Esophagus (tissue), 2 donors: ENCODE measurements around the gene SOX1. TPM values are rescaled to one million over a fixed set of nuclear protein-coding genes. Genes with fewer than 3 reads are reported as not detected.

Experiments
- H3K27ac ChIP-seq, 2 donors: one replicate each; pipeline ENCODE4 v1.5.1; 2013; ENCODE audit warnings: low read depth in 2 of 2, mild to moderate bottlenecking in 2 of 2, inconsistent platforms in 1 of 2, low read length in 1 of 2, moderate library complexity in 1 of 2
- H3K27me3 ChIP-seq, 2 donors: one replicate each; pipeline ENCODE4 v1.6.1; 2013; ENCODE audit warnings: low read length in 2 of 2, control low read depth in 1 of 2, mild to moderate bottlenecking in 1 of 2; ENCODE audit not compliant: insufficient read depth in 2 of 2, control insufficient read depth in 1 of 2
- H3K36me3 ChIP-seq, 2 donors: one replicate each; pipeline ENCODE4 v1.6.1; 2013; ENCODE audit warnings: low read length in 1 of 2; ENCODE audit not compliant: control insufficient read depth in 2 of 2, insufficient read depth in 2 of 2
- H3K4me1 ChIP-seq, 2 donors: one replicate each; pipeline ENCODE4 v1.6.1; 2013; ENCODE audit warnings: low read length in 1 of 2; ENCODE audit not compliant: control insufficient read depth in 2 of 2, insufficient read depth in 2 of 2
- H3K4me3 ChIP-seq, 2 donors: one replicate each; pipeline ENCODE4 v1.5.1; 2013; ENCODE audit warnings: low read length in 2 of 2, mild to moderate bottlenecking in 2 of 2, low read depth in 1 of 2, moderate library complexity in 1 of 2
- H3K9me3 ChIP-seq, 2 donors: one replicate each; pipeline ENCODE4 v1.6.1; 2013; ENCODE audit warnings: mild to moderate bottlenecking in 2 of 2, low read depth in 1 of 2, low read length in 1 of 2, moderate library complexity in 1 of 2; ENCODE audit not compliant: control insufficient read depth in 2 of 2, insufficient read depth in 1 of 2
- WGBS, 2 donors: extraction: QIAGEN DNeasy Blood & Tissue Kit; methylation state at CpG; one replicate each; pipeline ENCODE4 v1.1.7; 2013; 5-methylcytosine and 5-hydroxymethylcytosine counted together
- polyA plus RNA-seq, 2 donors: library from polyadenylated mRNA; stranded (reverse); fragments of 200-250 nt; gene quantifications; one replicate each; pipeline ENCODE4 v1.2.3, GENCODE V29; 2013
- donor health status: healthy with polysubstance abuse.
- donor health status: Bipolar disorder and iron deficiency.

SOX1 gene
- polyA plus RNA-seq, 2 donors = not detected

- H3K9me3 ChIP-seq = peaks cover 0 to 2% of the 10 kb centered on the region in 2 donors
- 45 to 54% methylated on average over 10 of the region's 10 CpGs for WGBS, 2 donors
- H3K27me3 ChIP-seq = peaks cover 3 to 6% of the 10 kb centered on the region in 2 donors
Observed at GRCh38 chr13:112111239-112111857, 44.4 kb downstream of the SOX1 start.

GRCh38 chr13:112112534-112113276 lies 45.8 kb downstream of the SOX1 start:
- Histone ChIP-seq H3K9me3 (peaks cover 0 to 2% of the 10 kb centered on the region in 2 donors), H3K4me1 (peaks cover 0 to 2% of the 10 kb centered on the region in 2 donors), H3K27me3 (peaks cover 0 to 3% of the 10 kb centered on the region in 2 donors), H3K27ac (no peak overlapping the region), H3K36me3 (no peaks in the 10 kb centered on the region), H3K4me3 (no peak overlapping the region)
- 83 to 84% methylated on average over 15 of the region's 15 CpGs for WGBS, 2 donors

More at GRCh38 chr13:112111239-112111857, 44.4 kb downstream of the SOX1 start:
- no peaks in the 10 kb centered on the region for H3K36me3 ChIP-seq
- no peak overlapping the region for H3K27ac ChIP-seq
- no peak overlapping the region for H3K4me3 ChIP-seq
- H3K4me1 ChIP-seq = peaks cover 0 to 2% of the 10 kb centered on the region in 2 donors

GRCh38 chr13:112113348-112113747 lies 46.4 kb downstream of the SOX1 start:
- WGBS, 2 donors = 68 to 74% methylated on average over 7 of the region's 7 CpGs
- Histone ChIP-seq H3K4me1 (peaks cover 0 to 2% of the 10 kb centered on the region in 2 donors), H3K9me3 (peaks cover 0 to 2% of the 10 kb centered on the region in 2 donors), H3K27ac (no peak overlapping the region), H3K36me3 (no peaks in the 10 kb centered on the region), H3K27me3 (peaks cover 0 to 3% of the 10 kb centered on the region in 2 donors), H3K4me3 (no peak overlapping the region)

- Histone ChIP-seq H3K9me3 (no peaks in the 10 kb centered on the region), H3K4me3 (no peak overlapping the region), H3K4me1 (peaks cover 0 to 2% of the 10 kb centered on the region in 2 donors), H3K27me3 (peaks cover 0 to 3% of the 10 kb centered on the region in 2 donors), H3K27ac (no peak overlapping the region), H3K36me3 (no peaks in the 10 kb centered on the region)
- 56 to 57% methylated on average over 4 of the region's 4 CpGs for WGBS, 2 donors
Observed at GRCh38 chr13:112113851-112114250, 46.9 kb downstream of the SOX1 start.

GRCh38 chr13:112114391-112114790 lies 47.4 kb downstream of the SOX1 start:
- H3K4me1 ChIP-seq = peaks cover 0 to 2% of the 10 kb centered on the region in 2 donors
- H3K9me3 ChIP-seq = no peaks in the 10 kb centered on the region
- no peak overlapping the region for H3K4me3 ChIP-seq
- 75 to 84% methylated on average over 11 of the region's 11 CpGs for WGBS, 2 donors
- H3K27me3 ChIP-seq = peaks cover 0 to 3% of the 10 kb centered on the region in 2 donors
- no peak overlapping the region for H3K27ac ChIP-seq
- no peaks in the 10 kb centered on the region for H3K36me3 ChIP-seq

GRCh38 chr13:112115403-112116091 lies 48.6 kb downstream of the SOX1 start:
- H3K27ac ChIP-seq = no peak overlapping the region
- peaks cover 0 to 3% of the 10 kb centered on the region in 2 donors for H3K27me3 ChIP-seq
- no peaks in the 10 kb centered on the region for H3K36me3 ChIP-seq
- H3K4me3 ChIP-seq = no peak overlapping the region
- 82% methylated on average over 20 of the region's 20 CpGs for WGBS, 2 donors
- H3K9me3 ChIP-seq = no peaks in the 10 kb centered on the region
- H3K4me1 ChIP-seq = peaks cover 0 to 2% of the 10 kb centered on the region in 2 donors

GRCh38 chr13:112116187-112116950 lies 49.4 kb downstream of the SOX1 start:
- 86 to 87% methylated on average over 22 of the region's 22 CpGs for WGBS, 2 donors
- H3K27me3 ChIP-seq = peaks cover 0 to 3% of the 10 kb centered on the region in 2 donors
- H3K36me3 ChIP-seq = no peaks in the 10 kb centered on the region
- no peaks in the 10 kb centered on the region for H3K9me3 ChIP-seq
- no peak overlapping the region for H3K4me3 ChIP-seq
- H3K27ac ChIP-seq = no peak overlapping the region
- H3K4me1 ChIP-seq = peaks cover 0 to 2% of the 10 kb centered on the region in 2 donors

GRCh38 chr13:112117258-112117954 lies 50.5 kb downstream of the SOX1 start:
- Histone ChIP-seq H3K4me1 (peaks cover 0 to 2% of the 10 kb centered on the region in 2 donors), H3K4me3 (no peak overlapping the region), H3K27ac (no peak overlapping the region), H3K36me3 (no peaks in the 10 kb centered on the region), H3K9me3 (no peaks in the 10 kb centered on the region), H3K27me3 (peaks cover 0 to 2% of the 10 kb centered on the region in 2 donors)
- WGBS, 2 donors = 77 to 82% methylated on average over 13 to 14 of the region's 14 CpGs
